GM18499 (cell line): ENCODE results near the gene TRIM41.

Experiments used
- ATAC-seq: cut with Tn5 transposase; IDR thresholded peaks from one replicate; pipeline ENCODE4 v1.9.1; 2021; ENCODE audit warnings: moderate number of reproducible peaks; ENCODE audit not compliant: insufficient read depth, unreplicated experiment

Gene TRIM41

DNA sequence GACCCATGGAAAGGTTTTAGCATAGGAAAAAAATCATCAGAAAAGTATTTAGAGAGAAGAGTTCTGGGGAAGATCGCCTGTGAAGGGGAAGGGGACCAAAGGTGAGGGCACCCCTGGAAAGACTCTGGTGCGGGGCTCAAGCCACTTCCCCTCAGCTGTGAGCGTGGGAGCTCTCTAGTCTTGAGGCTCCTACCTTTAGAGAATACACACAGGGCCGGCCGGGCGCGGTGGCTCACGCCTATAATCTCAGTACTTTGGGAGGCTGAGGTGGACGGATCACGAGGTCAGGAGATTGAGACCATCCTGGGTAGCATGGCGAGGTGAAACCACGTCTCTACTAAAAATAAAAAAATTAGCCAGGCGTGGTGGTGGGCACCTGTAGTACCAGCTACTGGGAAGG is 6.9 kb downstream of the TRIM41 start:
- ATAC-seq = no peak

DNA sequence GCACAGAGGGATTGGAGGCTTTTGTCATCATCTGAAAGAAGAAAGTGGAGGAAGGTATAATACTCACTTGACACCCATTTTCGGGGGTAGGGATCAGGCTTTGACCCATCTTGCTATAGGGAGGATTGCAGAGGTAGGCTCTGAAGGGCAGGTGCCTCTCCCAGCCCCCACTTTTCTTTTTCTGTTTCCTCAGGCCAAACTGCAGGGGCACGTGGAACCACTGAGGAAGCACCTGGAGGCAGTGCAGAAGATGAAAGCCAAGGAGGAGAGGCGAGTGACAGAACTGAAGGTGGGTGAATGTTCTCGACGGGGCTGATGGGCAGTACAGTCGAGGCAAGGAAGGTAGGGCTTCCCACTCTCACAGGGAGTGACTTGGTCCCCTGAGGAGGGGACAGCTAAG is 7.5 kb downstream of the TRIM41 start:
- ATAC-seq = no peak

DNA sequence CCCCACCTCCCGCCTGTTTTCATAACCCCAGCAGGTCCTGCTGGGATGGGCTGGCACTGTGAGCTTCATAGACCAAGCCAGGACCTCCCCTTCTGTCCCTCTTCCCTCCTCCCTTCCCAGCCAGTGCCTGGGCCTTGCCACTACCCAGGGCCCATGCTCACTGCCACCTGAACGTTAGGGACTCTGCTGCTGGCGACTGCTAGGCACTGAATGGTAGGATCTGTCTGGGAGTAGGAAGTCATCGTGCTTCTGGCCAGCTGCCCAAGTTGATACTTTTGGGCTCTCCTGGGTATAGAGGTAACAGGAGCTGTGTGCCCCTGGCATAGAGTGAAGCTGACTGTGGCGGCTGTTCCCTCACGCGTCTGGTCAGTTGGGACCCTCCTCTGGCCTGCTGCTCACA is 8.4 kb downstream of the TRIM41 start:
- no peak for ATAC-seq

DNA sequence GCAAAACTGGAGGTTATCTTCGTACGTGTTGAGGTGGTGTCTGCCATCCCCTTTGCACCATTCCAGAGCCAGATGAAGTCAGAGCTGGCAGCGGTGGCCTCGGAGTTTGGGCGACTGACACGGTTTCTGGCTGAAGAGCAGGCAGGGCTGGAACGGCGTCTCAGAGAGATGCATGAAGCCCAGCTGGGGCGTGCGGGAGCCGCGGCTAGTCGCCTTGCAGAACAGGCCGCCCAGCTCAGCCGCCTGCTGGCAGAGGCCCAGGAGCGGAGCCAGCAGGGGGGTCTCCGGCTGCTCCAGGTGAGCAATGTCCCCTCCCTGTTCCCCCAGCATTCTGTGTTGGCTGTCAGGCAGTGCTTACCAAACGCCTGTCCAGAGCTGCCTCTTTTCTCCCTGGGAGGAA is 9.5 kb downstream of the TRIM41 start:
- ATAC-seq = no peak

DNA sequence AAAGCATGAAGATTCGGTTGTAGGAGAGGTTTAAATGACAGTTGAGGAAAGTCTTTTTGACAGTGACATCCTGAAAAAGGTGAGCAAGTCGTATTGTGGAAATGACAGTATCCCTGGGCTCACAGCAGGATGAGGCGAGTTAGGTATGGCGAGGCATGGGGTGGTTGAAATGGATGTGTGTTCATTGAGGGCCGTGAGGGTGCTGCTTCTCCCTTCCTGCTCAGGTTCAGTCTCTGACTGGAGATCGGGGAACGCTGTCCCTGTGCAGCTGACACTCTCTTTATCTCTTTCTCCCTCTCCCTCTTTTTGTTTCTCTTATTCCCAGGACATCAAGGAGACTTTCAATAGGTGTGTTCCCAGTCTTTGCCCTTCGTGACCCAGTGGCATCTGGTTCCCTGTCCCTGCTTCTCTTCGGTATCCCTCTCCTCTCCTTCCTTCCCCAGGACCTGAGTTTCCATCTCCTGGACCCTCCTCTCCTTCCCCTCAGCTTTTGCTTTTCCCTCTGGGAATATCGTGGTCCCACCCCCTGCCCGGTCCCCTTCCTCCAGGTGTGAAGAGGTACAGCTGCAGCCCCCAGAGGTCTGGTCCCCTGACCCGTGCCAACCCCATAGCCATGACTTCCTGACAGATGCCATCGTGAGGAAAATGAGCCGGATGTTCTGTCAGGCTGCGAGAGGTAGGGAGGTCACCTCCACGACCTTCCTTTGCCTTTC is 10.2 kb downstream of the TRIM41 start:
- no peak for ATAC-seq

DNA sequence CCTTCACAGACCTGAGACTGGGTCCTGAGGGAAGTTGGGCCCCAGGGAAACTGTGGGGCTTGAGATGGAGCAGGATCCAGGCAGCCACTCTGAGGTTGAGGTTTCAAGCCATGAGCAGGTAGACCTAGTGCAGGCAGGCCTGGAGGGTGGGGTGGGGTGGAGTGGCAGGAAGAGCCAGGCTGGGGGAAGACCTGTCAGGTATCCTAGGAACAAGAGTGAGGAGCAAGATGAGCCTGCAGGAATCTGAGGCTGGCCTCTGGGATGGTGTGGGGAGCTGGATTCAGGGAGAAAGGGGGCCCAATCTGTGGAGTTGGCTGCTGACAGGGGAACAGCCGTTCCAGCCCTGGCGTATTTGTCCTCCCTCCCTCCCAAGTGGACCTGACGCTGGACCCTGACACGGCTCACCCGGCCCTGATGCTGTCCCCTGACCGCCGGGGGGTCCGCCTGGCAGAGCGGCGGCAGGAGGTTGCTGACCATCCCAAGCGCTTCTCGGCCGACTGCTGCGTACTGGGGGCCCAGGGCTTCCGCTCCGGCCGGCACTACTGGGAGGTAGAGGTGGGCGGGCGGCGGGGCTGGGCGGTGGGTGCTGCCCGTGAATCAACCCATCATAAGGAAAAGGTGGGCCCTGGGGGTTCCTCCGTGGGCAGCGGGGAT is 10.8 kb downstream of the TRIM41 start:
- no peak for ATAC-seq

DNA sequence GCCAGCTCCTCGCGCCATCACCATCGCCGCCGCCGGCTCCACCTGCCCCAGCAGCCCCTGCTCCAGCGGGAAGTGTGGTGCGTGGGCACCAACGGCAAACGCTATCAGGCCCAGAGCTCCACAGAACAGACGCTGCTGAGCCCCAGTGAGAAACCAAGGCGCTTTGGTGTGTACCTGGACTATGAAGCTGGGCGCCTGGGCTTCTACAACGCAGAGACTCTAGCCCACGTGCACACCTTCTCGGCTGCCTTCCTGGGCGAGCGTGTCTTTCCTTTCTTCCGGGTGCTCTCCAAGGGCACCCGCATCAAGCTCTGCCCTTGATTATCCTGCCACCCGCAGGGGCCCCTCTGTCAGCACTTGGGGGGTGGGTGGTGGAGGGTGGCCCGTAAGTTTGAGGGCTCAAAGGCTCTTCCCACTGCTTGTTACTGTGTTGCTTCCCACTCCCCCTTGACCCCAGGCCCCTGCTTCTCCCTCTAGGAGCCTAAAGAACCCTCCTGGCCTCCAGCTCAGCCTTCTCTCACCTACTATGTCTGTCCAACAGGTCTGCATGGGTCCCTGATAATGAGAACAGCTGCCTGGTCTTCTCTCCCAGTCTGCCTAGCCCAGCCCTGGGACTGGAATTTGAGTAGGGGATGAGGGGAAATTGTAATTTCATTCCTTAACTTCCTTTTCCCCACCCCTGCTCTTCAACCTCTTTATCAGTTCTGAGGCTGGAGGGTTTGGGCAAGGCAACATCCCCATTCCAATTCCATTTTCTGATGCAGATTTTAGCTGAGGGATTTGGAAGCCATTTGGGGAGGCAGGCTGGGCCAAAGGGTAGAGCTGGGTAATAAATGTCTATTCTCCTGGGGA is 11.6 kb downstream of the TRIM41 start:
- ATAC-seq = no peak

DNA sequence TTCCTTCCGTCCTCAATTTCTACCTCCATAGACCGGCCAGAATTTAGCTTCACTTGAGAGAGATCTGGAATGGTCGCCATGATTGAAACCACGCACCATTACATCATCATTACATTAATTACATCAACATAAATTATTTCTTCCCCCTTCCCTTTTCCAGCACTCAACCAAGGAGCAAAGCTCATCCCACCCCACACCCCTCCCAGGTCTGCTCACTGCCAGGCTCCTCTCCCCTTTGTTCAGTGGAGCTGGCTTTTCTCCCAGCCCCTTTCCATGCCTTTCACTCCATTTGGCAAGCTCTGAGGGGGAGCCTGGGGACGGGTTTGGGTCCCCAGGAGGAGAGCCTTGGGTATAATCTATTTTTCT is 12.2 kb downstream of the TRIM41 start:
- ATAC-seq = no peak

DNA sequence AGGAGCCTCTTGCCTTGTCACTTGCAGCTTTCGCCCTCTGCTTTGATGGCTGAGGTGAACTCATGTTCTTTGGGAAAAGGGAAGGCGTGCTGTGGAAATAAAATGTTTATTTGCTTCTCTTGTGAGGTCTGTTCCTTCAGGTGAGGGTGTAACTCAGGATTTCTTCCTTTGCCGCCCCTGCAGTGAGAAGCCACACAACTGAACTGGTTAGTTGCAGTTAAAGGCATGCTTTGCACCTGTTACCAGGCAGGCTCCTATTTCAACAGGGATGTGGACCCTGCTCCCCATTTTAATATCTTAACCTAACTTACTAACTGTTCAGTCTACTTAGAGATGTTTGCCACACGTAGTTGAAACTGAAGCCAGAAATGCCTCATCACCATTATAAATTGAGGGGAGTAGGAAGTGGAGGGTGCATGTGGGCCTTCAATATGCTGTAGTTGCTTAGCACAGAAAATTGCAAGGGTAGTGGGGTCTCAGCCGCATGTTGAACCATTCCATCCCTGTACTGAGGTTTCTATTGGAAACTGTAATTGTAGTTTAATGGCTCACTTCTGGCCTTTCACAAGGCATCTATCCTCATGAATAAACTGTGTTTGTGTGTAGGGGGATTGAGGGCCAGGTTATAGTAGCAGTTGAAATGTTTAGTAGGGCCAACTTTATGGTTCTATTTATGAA is 12.7 kb downstream of the TRIM41 start:
- ATAC-seq = no peak

DNA sequence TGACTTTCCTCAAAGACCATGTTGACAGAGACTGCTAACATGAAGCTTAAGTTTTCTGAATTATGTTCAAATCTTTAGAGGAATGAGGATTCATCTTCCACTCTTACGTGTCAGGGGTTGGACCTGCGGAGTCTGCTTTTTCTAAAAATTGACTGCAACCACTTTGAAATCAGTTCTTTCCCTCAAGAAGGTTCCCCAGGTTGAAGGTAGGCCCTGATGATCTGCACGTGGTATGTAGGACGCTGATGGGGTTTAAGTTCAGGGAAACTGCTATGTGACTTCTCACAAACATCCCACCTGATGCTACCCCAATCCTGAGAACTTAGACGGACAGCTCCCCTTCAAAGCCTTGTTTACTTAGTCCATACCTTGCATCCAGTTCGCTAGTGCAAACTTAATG is 13.4 kb downstream of the TRIM41 start:
- no peak for ATAC-seq

DNA sequence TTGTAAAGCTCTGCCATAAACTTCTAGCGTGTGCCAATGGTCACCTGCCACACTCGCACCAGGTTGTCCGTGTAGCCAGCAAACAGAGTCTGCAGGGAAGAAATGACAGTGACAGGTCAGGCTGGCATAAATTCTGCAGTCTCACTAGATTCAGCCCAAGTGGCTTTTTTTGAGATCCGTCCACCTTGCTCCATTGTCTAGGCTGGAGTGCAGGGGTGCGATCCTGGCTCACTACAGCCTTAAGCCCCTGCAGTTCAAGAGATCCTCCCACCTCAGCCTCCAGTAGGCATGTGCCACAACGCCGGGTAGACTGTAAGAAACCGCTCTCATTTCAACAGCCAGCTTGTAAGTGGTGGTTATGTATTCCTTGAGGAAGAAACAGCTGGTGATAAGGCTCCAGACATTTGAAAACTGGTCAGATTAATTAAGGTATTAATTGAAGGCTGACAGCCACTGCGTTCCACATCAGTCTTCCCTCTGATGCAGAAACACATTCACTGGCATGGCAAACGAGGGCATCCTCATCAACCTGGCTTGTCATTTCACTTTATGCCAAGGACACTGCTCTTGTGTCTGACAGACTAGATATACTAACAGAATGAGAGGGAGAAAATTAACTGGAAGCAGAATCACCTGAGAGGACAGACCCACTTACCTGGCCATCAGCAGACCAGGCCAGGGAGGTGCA is 14.0 kb downstream of the TRIM41 start:
- no peak for ATAC-seq

DNA sequence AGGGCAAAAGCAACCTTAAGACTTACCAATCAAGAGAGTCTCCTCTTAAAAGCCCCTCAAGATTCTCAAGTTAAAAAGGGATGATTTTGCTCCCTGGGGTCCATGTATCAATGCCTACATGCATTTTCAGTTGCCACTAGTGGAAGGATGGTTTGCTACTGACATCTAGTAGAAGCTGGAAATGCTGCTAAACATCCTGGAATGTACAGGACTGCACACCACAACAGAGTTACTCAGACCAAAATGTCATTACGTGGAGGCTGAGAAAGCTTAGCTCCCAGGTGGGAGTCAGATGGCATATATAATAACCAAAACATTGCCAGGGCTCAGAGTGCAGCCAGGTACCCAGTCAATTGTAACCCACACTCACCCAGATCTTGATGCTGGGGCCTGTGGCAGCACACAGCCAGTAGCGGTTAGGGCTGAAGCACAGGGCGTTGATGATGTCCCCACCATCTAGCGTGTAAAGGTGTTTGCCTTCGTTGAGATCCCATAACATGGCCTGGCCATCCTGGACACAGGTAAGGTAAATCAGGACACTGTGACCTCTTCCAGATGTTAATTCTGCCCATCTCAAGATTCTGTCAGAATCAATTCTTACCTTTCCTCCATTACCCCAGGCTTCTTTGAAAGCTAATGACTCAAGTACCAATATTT is 14.8 kb downstream of the TRIM41 start:
- ATAC-seq = no peak

DNA sequence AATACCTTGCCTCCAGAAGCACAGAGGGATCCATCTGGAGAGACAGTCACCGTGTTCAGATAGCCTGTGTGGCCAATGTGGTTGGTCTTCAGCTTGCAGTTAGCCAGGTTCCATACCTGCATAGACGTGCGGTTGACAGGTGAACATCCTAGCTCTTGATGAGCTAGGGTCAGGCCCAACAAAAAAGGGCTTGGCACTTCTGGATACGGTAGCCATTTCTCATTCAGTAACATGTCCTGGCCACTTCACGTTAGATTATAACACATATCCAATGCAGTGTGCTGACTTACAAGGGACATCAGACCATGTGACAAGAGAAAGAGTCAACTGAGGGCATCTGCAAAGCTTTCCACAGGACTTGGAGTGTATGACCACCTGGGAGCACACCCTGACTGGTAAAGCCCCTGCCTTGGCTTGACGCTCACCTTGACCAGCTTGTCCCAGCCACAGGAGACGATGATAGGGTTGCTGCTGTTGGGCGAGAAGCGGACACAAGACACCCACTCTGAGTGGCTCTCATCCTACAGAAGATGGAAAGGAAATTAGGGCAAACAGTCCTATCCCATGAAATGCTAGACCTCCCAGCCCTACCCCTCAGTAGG is 16.1 kb downstream of the TRIM41 start:
- no peak for ATAC-seq

DNA sequence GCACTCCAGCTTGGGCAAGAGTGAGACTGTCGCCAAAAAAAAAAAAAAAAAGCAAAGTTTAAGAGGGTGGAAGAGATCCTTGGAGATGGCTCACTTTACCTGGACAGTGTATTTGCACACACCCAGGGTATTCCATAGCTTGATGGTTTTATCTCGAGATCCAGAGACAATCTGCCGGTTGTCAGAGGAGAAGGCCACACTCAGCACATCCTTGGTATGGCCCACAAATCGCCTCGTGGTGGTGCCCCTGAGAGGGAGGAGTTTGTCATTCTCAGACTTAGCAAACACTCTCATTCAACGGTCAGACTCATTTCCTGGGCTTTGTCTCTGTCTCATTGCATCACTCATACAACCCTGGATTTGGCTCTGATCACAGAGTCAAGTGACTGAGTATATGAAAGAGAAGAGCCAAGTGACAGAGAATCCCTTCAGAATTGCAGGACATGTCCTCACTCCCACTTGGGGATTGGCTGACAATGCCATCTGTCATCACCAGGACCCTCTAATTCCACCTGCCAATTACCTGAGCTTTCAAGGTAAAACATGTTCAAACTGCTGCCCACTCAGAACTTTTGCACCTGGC is 18.4 kb downstream of the TRIM41 start:
- no peak for ATAC-seq

DNA sequence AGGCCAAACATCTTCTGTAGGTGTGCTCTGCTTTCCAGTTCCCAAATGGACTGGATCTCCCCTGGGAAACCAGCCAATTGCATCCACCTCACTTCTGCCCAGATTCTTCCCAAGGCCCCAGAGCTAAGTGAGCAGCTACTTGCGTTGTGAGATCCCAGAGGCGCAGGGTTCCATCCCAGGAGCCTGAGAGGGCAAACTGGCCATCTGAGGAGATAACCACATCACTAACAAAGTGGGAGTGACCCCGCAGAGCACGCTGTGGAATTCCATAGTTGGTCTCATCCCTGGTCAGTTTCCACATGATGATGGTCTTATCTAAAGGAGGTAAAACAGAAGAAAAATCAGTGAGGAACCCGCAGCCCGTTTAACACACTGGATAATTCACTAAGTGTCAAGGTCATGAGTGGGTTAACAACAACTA is 19.0 kb downstream of the TRIM41 start:
- ATAC-seq = no peak

DNA sequence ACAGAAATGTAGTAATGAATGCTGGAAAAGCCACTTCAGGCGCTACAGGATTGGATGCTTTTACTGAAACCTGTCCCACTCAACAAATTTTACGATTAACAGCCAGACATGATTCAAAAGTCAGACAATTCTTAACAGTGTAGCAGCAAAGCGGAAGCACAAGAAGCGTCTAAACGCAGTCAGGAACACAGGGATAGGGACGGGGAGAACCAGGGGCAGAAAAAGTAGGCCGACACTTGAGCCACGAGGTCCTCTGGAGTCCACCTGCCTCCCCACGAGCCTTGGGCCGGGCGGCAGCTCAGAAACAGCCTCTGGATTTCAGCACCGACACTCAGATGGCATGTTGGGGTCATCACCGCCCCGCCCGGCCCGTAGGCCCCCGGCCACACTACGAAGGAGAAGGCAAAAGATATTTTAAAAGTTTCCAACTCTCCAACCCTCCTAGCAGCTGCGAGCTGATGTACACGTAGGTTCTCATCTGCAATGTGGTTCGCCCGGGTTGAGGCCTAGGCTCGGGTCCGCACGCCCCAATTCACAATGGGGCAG is 20.0 kb downstream of the TRIM41 start:
- no peak for ATAC-seq

DNA sequence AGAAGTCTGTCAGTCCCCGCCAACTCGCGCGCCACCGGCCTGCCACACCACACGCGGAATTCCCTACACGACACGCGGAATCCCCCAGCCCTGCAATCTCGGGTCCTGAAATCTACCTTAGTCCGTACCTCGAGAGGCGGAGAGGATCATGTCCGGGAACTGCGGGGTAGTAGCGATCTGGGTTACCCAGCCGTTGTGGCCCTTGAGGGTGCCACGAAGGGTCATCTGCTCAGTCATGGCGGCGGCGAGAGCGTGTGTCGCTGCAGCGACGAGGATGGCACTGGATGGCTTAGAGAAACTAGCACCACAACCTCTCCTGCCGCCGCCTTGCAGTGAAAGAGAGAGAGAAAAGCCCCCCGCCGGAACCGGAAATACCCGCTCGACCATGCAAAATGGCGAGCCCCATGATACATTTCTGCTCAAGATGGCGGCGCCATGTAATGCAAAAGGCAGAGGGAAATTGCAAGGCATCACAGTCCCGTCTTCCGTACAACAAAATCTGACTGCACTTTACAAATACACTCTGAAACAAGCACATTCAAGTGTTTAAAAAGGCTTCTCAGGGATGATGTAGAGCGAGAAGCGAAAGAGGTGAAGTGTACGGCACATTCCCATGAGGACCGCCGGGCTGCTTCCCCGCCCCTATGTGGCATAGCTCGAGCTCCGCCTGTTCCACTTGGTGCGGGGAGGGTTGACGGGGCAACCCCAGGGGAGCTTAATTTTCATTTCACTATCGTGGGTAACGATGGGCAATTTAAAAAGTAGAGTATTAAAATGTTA is 20.7 kb downstream of the TRIM41 start, which contains the start of gene RACK1:
Gene RACK1 (minus strand): TSS at position 343 of the 780 bp plus-strand sequence. CDS start 106 bp downstream, at position 237.
- ATAC-seq = no peak
